HG03558 (cell line): ENCODE data around the gene CDK14.
A peak's percentile ranks its signal among the peaks of the same experiment; 100 is the strongest.

Experiments
- ATAC-seq: cut with Tn5 transposase; IDR thresholded peaks from one replicate; pipeline ENCODE4 v1.9.1; 2021; ENCODE audit warnings: moderate number of reproducible peaks; ENCODE audit not compliant: unreplicated experiment; ENCODE audit errors: extremely low read depth

Gene CDK14

GRCh38 chr7:90675982-90676381, 79.9 kb downstream of the CDK14 start:
- ATAC-seq: no peak

GRCh38 chr7:90677486-90678404, 81.6 kb downstream of the CDK14 start:
- ATAC-seq: no peak

DNA sequence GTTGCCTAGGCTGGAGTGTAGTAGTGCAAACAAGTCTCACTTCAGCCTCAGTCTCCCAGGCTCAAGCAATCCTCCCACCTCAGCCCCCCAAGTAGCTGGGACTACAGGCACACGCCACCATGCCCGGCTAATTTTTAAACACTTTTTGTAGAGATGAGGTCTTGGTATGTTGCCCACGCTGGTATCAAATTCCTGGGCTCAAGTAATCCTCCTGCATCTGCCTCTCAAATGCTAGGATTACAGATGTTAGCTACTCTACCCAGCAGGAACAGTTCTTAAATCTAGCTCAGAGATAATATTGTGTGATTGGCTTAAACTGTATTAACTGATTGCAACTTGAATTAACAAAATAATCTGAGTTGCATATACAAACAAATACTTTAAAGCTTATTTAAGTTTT, 82.9 kb downstream of the CDK14 start:
- ATAC-seq: no peak

DNA sequence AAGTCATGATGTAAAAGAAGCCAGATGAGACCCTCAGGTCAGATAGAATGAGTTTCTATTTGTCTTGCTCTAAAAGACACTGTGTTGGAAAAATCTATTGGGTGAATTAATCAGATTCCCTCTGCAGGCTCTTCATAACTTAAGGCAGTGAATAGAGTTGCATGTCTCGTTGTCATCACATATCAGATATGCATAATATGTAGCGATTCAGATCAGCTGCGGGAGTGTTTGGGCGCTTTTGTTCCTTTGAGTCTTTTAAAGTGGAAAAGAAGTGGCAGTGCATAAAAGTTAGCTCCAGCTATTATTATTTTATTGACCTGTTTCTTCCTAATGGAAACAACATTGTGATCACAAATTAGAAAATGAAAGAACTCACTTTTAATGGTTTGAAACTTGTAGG, 84.4 kb downstream of the CDK14 start:
- no peak for ATAC-seq

DNA sequence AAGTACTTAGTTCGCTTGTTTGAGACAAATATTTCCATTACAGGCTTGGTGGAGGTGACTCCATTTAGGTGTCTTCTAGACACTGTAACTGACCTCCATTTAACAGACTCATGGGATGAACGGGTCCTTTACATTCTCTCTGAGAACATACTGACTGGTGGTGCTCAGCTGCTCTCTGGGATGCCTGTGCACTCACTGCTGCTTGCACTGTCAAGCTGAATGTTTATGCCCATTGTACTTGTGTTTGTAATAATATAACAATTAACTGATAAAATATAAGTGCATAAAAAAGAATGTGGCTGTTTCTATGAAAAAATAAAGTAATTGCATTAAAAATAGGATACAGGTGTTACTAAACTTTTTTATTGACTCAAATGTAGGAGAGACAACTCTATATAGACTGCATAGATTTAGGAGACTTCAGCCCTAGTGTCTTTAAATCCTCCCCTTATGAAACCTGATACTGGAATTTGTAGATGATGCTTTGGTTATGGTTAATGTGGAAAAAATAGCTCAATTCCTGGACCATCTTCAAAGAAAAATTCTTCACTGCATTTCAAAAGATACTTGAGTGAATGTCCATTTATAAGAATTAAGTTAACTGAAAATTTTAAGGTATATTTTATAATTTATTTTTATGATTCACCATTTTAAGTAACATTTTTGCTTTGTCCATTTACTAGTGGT, 85.4 kb downstream of the CDK14 start:
- no peak for ATAC-seq

DNA sequence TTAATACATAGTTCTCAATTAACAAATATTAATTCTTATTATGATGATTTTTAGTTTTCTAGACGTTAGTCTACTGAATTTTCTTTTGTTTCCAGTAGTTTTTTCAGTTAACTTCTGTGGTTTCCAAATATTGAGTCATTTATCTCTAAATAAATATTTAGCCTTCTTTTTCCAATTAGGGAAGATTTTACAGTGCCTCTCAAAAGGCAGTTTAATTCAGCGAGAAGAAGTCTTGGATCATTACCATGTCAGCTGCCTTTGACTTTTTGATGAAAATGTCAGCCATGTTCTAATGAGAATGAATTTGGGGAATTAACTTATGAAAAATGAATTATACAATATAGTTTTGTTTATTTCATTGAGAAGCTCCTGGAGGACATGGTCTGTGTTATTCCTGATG, 90.0 kb downstream of the CDK14 start:
- no peak for ATAC-seq

GRCh38 chr7:90688810-90689209, 92.7 kb downstream of the CDK14 start:
- ATAC-seq: no peak

DNA sequence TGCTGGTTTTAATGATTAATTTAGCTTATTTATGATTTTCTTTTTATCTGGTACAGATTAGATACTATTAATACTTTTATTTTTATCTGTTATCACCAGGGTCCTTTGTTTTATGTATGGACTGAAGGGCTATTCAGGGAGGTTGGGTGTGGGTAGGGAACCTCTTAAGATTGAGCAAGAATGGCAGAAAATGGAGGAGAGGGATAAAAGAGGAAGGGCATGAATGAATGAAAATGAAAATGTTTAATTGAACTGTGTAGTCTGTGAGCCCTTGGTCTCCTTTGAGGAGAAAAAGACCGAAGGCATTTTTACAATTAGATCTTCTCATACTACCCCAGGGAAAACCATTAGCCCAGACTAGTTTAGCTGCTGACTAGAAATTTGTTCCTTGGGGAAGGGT, 93.1 kb downstream of the CDK14 start:
- no peak for ATAC-seq

- ATAC-seq: no peak
These were observed 94.2 kb downstream of the CDK14 start for GRCh38 chr7:90690159-90690858.

- ATAC-seq: no peak
These were observed 96.3 kb downstream of the CDK14 start for GRCh38 chr7:90692396-90692795.

DNA sequence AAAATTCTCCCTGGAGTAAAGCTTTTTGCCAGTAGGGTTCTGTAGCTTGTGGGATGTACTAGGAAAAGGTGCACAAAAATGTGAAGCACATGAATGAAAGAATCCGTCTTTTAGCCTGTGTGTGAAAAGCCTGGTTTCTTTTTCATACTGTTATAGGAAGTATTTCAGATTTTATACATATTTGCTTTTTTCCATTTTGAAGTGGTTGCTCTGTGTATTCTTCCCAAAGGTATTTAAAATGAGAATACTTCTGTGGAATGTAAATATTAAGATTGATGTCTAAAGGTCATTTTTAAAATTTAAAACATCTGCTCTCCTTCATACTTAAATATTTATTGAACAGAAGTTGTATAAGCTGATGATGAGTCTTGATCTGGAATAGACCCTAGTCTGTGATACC, 96.8 kb downstream of the CDK14 start:
- ATAC-seq: no peak

DNA sequence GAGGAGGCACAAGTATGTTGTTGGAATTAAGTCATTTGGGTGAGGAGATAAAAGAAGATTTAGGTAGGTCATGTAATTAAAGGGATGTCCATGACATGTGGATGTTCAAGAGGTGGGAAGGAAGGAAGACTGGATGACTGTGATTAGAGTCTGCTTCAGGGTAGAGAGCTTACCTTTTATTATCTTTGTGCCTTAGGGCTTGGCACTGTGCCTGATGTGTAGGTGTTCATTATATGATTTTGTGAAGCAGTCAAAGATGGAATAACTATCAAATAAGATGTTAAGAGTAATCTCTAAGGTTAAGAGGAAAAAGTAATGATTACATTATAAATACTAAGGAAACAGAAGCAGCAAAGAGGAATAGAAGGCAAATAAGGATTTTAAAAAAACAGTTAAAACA, 97.8 kb downstream of the CDK14 start:
- no peak for ATAC-seq

GRCh38 chr7:90698616-90699015, 102.5 kb downstream of the CDK14 start:
- ATAC-seq: no peak

DNA sequence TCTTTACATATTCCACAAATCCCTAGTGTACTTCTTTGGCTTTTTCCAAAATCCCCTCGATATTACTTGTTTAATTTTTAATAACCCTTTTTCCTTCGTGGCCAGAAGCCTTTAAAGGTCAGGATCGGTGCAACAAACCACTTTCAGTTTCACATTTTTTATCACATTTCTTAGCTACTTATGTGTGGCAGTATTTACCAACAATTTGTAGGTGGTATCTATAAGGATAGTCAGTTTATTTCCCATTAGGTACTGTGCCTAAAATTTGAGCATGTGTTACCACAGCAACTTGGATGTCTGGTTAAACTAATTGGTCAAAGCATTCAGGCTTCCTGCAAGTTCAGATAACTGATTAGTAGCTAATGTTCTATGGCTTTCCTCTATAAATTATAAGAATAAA, 104.9 kb downstream of the CDK14 start:
- peak; percentile 62 for ATAC-seq

DNA sequence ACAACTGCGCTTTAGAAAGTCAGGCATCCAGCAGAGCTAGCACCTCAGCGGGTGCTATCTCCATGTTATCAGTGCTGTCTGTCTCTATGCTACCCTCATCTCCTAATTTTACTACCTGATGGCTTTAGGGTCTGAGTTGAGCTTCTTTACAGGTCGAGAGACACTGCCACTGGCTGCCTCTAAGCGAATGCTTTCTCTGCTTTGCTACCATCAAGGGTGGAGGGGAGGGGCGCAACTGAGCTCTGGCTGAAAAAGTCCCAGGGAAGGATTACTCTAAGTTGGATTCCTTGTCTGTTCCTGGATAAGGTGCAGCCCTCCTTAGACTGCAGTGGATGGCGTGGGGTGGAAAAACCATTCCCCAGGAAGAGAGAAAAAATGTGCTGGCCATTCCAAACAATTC, 105.7 kb downstream of the CDK14 start:
- ATAC-seq: no peak

- ATAC-seq: no peak
These were observed 109.4 kb downstream of the CDK14 start for GRCh38 chr7:90705391-90706071.

GRCh38 chr7:90706072-90706716, 110.1 kb downstream of the CDK14 start:
- ATAC-seq: no peak

DNA sequence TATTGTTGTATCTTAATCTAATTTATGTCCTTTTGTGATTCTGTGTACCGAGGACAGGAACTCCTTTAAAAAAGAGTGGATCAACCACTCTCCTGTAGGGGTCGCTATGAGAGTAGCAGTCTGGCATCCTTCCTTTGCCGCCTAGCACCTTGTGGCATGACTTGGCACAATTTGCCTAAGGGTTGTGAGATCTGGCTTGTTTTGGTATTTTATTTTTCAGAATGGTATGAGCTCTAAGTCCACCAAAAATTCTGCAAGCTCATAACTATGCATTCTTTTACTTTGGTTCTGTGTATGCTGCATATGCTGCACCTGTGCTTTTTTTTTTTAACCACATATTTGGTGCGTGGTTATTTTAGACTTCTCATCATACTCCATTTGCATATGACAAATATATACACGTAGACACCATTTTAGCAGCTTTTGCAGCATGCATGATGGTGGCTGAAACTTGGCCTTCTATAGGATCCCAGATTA, 112.8 kb downstream of the CDK14 start:
- ATAC-seq: peak; percentile 45

DNA sequence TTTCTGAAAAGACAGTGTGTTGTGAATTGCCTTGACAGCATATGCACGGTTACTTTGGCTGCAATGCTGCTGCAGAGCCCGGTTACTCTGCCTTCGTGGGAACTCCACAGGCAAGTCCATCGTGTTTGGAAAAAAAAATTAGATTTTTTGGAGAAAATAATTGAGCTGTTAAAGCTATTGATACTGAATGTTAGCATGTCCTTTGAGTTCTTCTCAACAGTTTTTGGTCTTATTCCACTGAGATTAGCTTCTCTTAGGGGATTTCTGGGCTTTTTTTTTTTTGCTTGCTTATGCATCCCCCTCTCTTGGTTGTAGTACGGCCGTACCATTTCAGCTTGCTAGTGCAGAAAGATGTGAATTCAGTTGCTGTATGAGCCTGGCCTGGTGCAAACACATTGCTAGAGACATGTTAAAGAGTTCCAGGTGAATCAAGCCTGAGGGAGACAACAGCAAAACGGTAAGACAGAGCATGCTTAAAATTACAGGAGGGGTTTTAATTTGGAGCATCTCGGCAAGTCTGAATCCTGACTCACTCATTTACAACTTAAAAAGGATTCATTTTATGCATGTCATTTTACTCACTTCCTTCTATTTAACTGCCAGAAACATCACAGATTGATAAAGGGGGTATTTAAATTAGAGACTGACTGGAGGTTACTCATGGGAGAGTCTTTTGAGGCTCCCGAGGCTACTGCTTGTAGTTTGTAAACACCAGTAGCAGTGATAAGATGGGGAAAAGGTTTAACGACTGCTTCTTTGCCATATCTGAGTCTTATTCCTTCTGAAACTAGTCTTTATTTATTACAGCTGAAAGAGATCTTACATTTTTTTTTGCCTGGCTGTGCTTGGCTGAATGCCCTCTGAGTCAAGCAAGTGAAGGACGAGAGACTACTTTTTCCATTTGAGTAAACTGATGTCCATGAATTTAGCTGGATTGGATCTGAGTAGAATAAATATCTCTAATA, 113.7 kb downstream of the CDK14 start:
- ATAC-seq: peak; percentile 31
